HG03354 (cell line): ENCODE data around the gene MESD.

Source experiments
- ATAC-seq: cut with Tn5 transposase; IDR thresholded peaks from one replicate; pipeline ENCODE4 v1.9.1; 2021; ENCODE audit warnings: mild to moderate bottlenecking; ENCODE audit not compliant: unreplicated experiment, poor library complexity, severe bottlenecking

The MESD gene

DNA sequence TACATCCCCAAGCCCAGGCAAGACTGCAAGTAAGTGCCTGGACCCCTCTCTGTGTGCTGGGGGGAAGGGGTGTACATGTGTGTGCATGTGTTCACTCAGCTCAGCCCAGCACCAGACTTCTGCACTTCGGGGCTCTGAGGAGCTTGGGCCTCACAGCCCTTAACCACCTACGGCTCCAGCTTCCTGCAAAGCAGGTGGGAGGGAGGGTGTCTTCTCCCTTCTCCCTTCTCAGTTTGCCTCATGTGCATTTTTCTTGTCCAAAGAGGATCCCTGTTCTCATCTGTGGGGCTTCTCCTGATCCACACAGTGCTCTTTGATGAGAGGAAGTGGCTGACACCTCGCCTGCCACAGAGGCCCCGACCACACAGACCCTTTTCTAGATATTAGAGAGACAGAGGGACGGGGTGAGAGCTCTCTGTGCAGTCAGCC lies 69.3 kb downstream of the MESD start:
- ATAC-seq: no peak

DNA sequence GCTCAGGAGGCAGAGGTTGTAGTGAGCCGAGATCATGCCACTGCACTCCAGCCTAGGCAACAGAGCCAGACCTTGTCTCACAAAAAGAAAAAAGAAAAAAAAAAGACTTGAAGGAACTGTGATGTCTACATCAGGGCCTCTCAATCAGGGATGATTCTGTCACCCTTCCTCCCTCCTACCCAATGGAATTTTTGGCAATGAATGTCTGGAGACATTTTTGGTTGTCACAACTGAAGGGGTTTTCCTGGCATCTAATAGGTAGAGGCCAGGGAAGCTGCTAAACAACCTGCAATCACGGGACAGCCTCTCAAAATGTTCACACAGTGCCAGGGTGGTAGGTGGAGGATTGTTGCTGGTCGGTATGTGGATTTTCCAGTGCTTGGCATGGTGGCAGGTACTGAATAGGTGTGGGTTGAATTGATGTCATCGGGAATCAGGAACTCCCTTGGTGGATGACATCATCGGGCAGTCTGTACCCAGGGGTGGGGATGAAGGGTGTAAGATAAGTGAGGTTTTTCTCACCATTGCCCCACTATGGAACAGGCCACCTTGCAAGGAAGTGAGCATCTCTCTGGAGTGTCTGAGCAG lies 71.3 kb downstream of the MESD start:
- ATAC-seq: no peak

DNA sequence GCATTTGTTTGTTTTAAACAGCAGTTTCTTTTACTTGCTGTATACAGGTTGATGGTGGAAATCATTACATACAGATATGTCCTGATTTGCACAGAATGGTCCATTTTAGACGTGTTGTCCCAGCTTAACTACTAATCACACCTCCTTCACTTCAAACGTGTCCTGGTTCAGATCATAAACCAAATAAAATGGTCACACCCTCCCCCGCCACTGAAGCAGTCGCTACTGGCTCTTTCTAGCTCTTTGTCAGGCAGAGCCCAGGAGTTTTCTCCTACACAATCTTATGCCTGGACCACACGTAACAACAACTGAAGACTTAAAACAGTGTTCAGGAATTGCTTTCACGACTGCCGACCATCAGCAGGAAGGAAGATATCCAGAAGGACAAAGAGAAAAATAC lies 73.6 kb downstream of the MESD start:
- no peak for ATAC-seq

DNA sequence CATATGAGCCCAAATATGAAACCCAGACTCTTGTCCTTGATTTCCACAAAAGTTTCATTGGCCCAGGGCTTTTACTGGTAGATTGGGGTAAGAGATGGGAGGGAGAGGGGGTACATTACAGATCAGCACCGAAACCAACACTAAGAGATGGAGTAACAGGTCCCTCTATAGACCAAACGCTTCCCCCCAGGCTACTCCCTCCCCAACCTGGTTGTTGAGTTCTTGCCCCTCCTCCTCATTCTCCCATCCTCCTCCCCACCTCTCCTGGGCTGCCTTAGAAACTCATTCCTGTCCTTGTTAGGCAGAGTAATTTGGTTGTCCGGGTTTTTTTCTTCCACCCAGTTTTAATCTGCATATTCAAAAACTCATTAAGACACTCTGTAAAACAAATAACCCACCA lies 74.1 kb downstream of the MESD start:
- ATAC-seq: no peak

DNA sequence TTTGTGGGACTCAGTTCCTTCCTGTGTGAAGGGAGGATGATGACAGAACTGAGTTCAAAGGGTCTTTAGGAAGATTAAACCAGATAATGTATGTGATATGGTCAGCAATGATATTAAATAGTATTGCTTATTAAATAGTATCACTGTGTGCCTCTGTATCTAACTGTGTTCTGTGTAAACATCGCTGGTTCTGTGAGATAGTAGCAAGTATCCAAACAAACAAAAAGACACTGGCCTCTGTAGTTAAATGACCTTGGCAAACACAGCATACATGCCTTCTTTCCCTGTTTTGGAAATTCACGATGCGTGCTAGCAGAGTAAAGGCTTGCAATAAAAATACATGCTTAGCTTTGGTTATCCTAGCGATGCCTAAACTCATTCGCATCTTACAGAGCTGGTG lies 76.1 kb downstream of the MESD start:
- ATAC-seq: no peak

DNA sequence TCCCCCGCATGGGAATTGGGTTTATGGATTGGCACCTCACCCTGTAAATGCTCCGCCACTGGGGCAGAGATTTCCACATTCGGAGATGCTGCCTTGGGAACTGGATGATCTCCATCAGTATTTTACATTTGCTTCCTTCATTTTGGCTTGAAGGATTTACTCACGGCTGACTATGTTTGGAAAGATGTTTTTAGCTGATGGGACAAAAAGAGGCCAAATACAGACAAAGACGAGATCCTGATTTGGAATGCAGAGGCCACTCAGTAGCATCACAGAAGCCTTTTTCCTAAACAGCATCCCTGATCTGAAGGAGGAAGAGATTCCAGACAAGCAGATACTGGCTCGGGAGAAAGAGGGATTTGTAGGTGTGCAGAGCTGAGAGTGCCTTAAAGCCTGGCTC lies 76.9 kb downstream of the MESD start:
- ATAC-seq: no peak

DNA sequence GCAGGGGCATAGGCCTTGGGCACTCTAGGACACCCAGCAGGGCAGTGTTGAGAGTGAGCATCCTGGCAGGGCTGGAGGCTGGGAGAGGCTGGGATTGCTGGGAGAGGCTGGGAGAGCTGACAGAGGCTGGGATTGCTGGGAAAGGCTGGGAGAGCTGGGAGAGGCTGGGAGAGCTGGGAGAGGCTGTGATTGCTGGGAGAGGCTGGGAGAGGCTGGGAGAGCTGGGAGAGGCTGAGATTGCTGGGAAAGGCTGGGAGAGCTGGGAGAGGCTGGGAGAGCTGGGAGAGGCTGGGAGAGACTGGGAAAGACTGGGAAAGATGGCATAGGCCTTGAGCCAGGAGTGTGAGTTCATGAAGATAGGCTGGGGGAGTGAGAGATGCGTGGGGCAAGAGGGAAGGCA lies 77.8 kb downstream of the MESD start:
- ATAC-seq: no peak

DNA sequence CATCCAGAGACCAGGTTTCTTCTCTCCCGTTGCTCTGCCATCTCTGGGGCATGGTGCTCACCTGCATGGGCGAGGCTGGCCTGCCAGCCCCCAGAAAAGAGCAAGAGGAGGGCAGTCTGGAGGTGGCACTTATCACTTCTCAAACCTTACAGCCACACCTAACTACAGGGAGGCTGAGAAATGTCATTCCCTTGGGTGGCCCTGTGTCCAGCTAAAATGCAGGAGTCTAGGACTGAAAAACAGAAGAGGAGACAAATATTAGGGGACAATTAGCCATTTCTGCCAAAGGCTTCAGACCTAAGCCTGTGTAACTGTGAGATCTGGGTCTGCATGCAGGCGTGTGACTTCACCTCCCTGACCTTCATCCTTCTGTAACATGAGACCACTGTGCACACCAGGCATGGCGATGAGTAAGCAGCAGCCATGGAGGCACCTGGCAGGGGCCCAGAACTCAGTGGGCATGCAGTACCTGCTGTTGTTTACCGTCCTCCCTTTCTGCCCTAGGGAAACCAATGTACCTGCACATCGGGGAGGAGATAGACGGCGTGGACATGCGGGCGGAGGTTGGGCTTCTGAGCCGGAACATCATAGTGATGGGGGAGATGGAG lies 83.4 kb downstream of the MESD start:
- ATAC-seq: no peak

DNA sequence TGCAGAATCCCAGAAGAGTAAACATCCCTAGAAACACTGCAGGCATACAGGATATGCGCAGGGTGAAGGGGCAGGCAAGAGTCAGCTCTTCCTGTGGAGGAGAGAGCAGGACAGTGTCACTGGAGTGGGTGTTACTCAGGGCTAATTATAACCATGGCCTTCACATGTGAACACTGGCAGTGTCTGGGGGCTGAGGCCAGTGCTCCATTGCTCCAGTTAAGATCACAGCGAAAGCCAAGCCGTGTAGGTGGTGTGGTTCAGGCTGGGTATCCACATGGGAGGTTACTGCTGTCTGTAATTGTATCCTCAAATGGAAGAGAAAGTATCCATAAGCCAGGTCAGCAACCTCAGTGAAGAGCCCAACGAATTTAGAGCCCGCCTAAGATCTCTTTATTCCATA lies 84.6 kb downstream of the MESD start:
- ATAC-seq: no peak

DNA sequence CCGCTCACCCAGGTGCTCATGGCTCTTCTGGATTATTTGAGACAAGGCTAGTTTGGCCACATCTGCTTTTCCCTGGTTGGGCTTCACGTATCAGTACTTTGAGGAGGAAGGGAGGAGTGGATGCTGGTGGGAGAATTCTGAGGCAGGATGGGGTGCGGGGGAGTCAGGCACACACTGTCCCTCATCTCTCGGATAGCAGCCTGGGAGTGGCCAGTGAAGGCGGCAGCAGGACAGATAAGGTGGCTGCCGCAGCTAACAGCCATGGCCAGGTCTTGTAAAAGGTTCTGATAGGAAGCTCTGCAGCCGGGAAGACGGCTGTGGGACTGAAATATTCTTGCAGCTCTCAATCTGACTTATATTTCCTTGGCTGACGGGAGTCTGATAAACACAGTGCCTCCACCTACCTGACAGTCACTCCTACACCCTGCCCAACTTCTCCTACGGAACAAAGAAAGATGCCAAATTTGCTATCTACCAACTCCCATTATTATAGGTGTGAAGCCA lies 87.3 kb downstream of the MESD start:
- no peak for ATAC-seq

DNA sequence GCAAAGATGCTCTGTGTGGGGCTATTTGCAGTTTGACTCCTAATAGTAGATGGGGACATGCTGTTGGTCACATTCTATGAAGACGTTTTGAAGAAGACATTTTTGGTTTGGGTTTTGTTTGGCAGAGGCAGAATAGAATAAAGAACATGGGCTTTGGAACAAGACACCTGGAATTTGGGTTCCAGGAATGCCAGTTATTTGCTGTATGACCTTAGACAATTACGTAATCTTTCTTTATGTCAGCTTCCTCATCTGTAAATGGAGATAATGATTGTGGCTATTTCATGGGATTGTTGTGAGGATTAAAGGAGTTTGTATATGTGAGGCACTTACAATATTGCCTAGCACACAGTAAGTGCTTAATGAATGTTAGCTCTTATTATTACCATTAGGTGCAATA lies 91.6 kb downstream of the MESD start:
- no peak for ATAC-seq
